GM12874 (cell line): ENCODE data around the gene GPC5.

Experiments
- TF ChIP-seq, protein P1 (sequence below): IDR thresholded peaks from 2 replicates; pipeline ENCODE4 v1.5.1; 2011; ENCODE audit warnings: low read depth, mild to moderate bottlenecking, control low read depth, low read length, moderate library complexity; ENCODE audit not compliant: insufficient read depth

The GPC5 gene

GRCh38 chr13:92196591-92197256 is 798.3 kb downstream of the GPC5 start:
- TF ChIP-seq, protein P1, sequence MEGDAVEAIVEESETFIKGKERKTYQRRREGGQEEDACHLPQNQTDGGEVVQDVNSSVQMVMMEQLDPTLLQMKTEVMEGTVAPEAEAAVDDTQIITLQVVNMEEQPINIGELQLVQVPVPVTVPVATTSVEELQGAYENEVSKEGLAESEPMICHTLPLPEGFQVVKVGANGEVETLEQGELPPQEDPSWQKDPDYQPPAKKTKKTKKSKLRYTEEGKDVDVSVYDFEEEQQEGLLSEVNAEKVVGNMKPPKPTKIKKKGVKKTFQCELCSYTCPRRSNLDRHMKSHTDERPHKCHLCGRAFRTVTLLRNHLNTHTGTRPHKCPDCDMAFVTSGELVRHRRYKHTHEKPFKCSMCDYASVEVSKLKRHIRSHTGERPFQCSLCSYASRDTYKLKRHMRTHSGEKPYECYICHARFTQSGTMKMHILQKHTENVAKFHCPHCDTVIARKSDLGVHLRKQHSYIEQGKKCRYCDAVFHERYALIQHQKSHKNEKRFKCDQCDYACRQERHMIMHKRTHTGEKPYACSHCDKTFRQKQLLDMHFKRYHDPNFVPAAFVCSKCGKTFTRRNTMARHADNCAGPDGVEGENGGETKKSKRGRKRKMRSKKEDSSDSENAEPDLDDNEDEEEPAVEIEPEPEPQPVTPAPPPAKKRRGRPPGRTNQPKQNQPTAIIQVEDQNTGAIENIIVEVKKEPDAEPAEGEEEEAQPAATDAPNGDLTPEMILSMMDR, result no peak

DNA sequence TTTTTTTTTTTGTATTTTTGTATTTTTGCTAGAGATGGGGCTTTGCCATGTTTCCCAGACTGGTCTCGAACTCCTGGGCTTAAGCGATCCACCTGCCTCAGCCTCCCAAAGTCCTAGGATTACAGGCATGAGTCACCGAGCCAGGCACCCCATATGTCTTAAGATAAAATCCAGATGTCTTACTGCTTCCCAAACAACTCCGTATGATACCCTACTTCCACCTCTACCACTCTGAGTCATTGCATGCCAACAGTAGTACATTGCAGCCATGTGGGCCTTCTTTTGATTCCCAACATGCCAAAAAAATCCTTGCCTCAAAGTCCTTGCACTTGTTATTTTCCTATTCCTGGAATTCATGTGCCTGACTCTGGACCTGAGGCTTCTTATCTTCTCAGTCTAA is 799.2 kb downstream of the GPC5 start:
- TF ChIP-seq, protein P1, result no peak

GRCh38 chr13:92218615-92219014 is 820.2 kb downstream of the GPC5 start:
- TF ChIP-seq, protein P1, result no peak

DNA sequence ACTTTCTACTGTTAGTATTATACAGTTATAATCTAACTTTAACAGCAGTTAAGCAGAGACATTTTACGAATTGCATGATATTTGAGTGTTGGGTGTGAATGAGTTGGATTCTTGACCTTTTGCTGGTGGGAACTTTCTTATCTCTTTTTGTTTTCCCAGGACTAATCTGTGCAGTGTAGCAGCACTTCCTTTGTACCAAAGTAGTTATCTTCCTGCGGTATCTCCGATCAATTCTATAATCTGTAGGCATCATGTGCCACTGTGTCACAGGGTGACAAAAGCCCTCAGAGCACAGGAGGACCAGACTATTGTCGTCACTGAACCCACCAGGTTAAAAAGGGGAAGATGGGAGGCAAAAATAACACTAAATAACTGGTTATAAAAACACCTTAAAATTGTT is 823.5 kb downstream of the GPC5 start:
- TF ChIP-seq, protein P1, result no peak

DNA sequence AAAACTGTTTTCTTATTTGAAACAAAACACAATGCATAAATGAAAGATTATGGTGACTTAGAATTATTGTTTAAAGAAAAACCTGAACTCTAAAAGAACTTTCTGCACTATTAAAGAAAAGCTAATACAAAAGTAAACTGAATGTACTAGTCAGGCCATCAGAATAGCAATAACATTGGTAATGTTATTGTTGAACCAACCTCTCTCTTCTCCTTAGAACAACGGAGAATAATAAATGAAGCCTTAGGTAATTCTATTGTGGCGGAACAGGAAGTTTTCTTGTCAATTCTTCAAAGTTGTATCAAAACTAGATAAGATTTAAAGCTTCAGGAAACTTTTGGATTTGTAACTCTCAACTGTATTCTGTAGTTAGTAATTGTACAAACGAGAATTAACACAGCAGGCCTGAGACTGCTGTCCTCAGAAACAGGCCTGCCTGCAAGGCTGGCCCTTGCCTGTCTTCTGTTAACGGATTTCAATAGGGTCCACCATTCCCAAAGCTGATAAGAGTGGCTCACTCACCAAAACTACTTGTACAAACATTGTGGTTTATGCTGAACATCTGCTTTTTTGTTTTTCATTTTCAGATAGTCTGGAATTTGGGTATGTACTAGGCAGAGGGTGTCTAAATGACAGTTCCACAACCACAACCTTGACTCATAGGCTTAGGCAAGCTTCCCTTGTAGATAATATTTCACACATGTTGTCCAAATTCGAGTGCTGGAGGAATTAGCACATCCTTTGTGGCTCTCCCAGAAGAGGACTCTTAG is 825.8 kb downstream of the GPC5 start:
- TF ChIP-seq, protein P1, result no peak

DNA sequence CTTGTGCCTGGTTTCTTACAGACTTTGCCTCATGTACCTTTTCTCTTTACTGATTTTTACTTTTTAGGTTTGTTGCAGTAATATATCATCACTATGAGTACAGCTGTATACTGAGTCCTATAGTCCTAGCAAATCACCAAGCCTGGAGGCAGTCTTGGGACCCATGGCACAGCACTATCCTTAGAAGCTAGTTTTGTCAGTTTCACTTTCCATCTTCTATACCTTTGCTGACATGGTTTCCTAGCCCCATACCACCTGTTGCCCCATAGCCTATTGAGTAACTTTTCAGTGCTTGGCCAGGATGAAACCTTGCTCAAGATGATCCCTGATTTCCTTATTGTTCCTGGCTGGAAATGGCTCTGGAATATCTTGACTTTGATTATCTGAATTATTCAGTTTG is 826.4 kb downstream of the GPC5 start:
- TF ChIP-seq, protein P1, result no peak

DNA sequence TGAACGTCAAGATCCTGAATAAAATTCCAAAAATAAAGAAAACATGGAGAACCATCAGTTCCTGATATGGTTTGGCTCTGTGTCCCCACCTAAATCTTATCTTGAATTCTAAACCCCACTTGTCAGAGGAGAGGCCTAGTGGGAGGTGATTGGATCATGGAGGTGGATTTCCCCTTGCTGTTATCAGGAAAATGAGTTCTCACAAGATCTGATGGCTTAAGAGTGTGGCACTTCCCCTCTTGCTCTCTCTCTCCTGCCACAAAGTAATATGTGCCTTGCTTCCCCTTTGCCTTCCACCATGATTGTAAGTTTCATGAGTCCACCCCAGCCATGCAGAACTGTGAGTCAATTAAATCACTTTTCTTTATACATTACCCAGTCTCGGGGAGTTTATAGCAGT is 827.4 kb downstream of the GPC5 start:
- TF ChIP-seq, protein P1, result no peak
